ENCODE measurements around the gene FBXW7. TPM values are rescaled to one million over a fixed set of nuclear protein-coding genes. Genes with fewer than 3 reads are reported as not detected.

FBXW7 gene
- polyA plus RNA-seq, 1 of the 3 experiments (the other 2 are of a cell fraction) = 7.7 TPM

GRCh38 chr4:152283801-152284470 lies 252.0 kb downstream of the FBXW7 start:
- WGBS (ENCODE audit: low lambda C conversion rate) = 54% methylated on average over 2 of the region's 2 CpGs
- Histone ChIP-seq H3K27me3 (ENCODE audit: insufficient read depth) (no peaks in the 10 kb centered on the region; the same call in 1 of the 2 replicates), H3K9ac (no peak overlapping the region), H3K4me1 (ENCODE audit: control insufficient read depth in 1 of 2, insufficient read depth in 2 of 2, low read depth in 1 of 2, low read length in 1 of 2) (peaks cover 0 to 6% of the 10 kb centered on the region in 2 experiments; a peak in 1 of 4 replicates), H3K9me2 (no peaks in the 10 kb centered on the region), H3K27ac (ENCODE audit: low read depth in 2 of 2, low read length in 1 of 2) (no peak overlapping the region), H3K36me3 (replicated peaks in 1 of 2; ENCODE audit: control insufficient read depth in 1 of 2, insufficient read depth in 2 of 2, low read length in 1 of 2) (no peaks in the 10 kb centered on the region), H2AFZ (ENCODE audit: low read depth) (no peak overlapping the region), H3K4me3 (ENCODE audit: low read depth in 2 of 2, low read length in 1 of 2) (no peak overlapping the region), H4K20me1 (ENCODE audit: insufficient read depth) (no peaks in the 10 kb centered on the region), H3K9me3 (no peaks in the 10 kb centered on the region), H3F3A (replicated peaks; ENCODE audit: insufficient read depth) (no peaks in the 10 kb centered on the region), H3K4me2 (no peak overlapping the region), H3K79me2 (ENCODE audit: insufficient read depth) (no peaks in the 10 kb centered on the region)
- TF ChIP-seq IRF3 (IDR thresholded peaks at IDR 0.05; ENCODE audit: low read depth, low read length) (no peak), NFIC (IDR thresholded peaks at IDR 0.05; ENCODE audit: borderline replicate concordance) (no peak), NRF1 (IDR thresholded peaks at IDR 0.05; ENCODE audit: low read depth, low read length) (no peak), TCF12 (IDR thresholded peaks at IDR 0.05) (no peak), FOXJ3 (CRISPR knock-in tag; IDR thresholded peaks at IDR 0.05) (no peak), GABPA (IDR thresholded peaks at IDR 0.05; ENCODE audit: low read depth) (no peak), FOSL2 (IDR thresholded peaks at IDR 0.05; ENCODE audit: borderline replicate concordance, low read depth) (no peak), TEAD4 (IDR thresholded peaks at IDR 0.05; ENCODE audit: borderline replicate concordance, insufficient read depth) (no peak), USF2 (IDR thresholded peaks at IDR 0.05; ENCODE audit: borderline replicate concordance, low read depth, low read length) (no peak), CTCF (IDR thresholded peaks at IDR 0.05) (no peak), MEF2A (IDR thresholded peaks at IDR 0.05; ENCODE audit: borderline replicate concordance, low read depth) (no peak), RXRA (IDR thresholded peaks at IDR 0.05; ENCODE audit: borderline replicate concordance, low read depth) (no peak), SIN3A (IDR thresholded peaks at IDR 0.05; ENCODE audit: borderline replicate concordance, low read depth, low read length) (no peak), TAF1 (IDR thresholded peaks at IDR 0.05; ENCODE audit: borderline replicate concordance, low read depth, low read length) (no peak), YY1 (IDR thresholded peaks at IDR 0.05; ENCODE audit: low read depth) (no peak), USF1 (IDR thresholded peaks at IDR 0.05; ENCODE audit: borderline replicate concordance, low read depth) (no peak), MAX (IDR thresholded peaks at IDR 0.05; ENCODE audit: low read depth) (no peak), EP300 (IDR thresholded peaks at IDR 0.05; ENCODE audit: borderline replicate concordance in 1 of 2, low read depth in 1 of 2, low read length in 1 of 2) (no peak)
- no peak for DNase-seq
- ChIA-PET POLR2A (no interaction called here), CTCF (no interaction called here)
